BE2C (cell line): ENCODE results near the gene UBE2U.
"Not testable (repeated sequence)": the region's sequence is repeated elsewhere in the genome, so short reads cannot be mapped to it uniquely, and the experiment has no call there.

ENCODE experiments used
- DNase-seq: peaks from one replicate; pipeline ENCODE4 v3.0.0-alpha.2; 2020
- H3K27me3 ChIP-seq: fragments of 250-450 bp; sonication (Bioruptor Pico); 2 replicates; pipeline ENCODE4 v1.5.1; 2020; ENCODE audit warnings: mild to moderate bottlenecking
- H3K36me3 ChIP-seq: fragments of 250-450 bp; sonication (Bioruptor Pico); 2 replicates; pipeline ENCODE4 v1.5.1; 2020; ENCODE audit warnings: mild to moderate bottlenecking
- H3K4me1 ChIP-seq: fragments of 250-450 bp; sonication (Bioruptor Pico); 2 replicates; pipeline ENCODE4 v1.5.1; 2020
- H3K4me3 ChIP-seq: 2 replicates; pipeline ENCODE4 v1.5.1; 2011; ENCODE audit warnings: low read depth, low read length
- H3K9me3 ChIP-seq: fragments of 250-450 bp; sonication (Bioruptor Pico); 2 replicates; pipeline ENCODE4 v1.5.1; 2020
- TF ChIP-seq, protein P1 (sequence below): IDR thresholded peaks from 2 replicates; pipeline ENCODE4 v1.5.1; 2012; ENCODE audit warnings: mild to moderate bottlenecking, low read depth, low read length

The UBE2U gene

GRCh38 chr1:64212031-64212430 lies 8.6 kb downstream of the UBE2U start:
- Histone ChIP-seq H3K4me1 (no peaks in the 10 kb centered on the region), H3K36me3 (no peaks in the 10 kb centered on the region), H3K4me3 (no peak overlapping the region), H3K9me3 (no peaks in the 10 kb centered on the region), H3K27me3 (no peaks in the 10 kb centered on the region)
- DNase-seq: no peak
- TF ChIP-seq, protein P1, sequence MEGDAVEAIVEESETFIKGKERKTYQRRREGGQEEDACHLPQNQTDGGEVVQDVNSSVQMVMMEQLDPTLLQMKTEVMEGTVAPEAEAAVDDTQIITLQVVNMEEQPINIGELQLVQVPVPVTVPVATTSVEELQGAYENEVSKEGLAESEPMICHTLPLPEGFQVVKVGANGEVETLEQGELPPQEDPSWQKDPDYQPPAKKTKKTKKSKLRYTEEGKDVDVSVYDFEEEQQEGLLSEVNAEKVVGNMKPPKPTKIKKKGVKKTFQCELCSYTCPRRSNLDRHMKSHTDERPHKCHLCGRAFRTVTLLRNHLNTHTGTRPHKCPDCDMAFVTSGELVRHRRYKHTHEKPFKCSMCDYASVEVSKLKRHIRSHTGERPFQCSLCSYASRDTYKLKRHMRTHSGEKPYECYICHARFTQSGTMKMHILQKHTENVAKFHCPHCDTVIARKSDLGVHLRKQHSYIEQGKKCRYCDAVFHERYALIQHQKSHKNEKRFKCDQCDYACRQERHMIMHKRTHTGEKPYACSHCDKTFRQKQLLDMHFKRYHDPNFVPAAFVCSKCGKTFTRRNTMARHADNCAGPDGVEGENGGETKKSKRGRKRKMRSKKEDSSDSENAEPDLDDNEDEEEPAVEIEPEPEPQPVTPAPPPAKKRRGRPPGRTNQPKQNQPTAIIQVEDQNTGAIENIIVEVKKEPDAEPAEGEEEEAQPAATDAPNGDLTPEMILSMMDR: no peak

- no peaks in the 10 kb centered on the region for H3K9me3 ChIP-seq
- H3K36me3 ChIP-seq: no peaks in the 10 kb centered on the region
- no peak overlapping the region for H3K4me3 ChIP-seq
- no peak for DNase-seq
- TF ChIP-seq, protein P1: no peak
- H3K4me1 ChIP-seq: no peaks in the 10 kb centered on the region
- no peaks in the 10 kb centered on the region for H3K27me3 ChIP-seq
Measured at GRCh38 chr1:64215576-64215975, 12.2 kb downstream of the UBE2U start.

- H3K4me3 ChIP-seq: no peak overlapping the region
- TF ChIP-seq, protein P1: no peak
- no peaks in the 10 kb centered on the region for H3K9me3 ChIP-seq
- no peaks in the 10 kb centered on the region for H3K36me3 ChIP-seq
- DNase-seq: no peak
- no peaks in the 10 kb centered on the region for H3K27me3 ChIP-seq
- H3K4me1 ChIP-seq: no peaks in the 10 kb centered on the region
Measured at GRCh38 chr1:64220241-64220640, 16.8 kb downstream of the UBE2U start.

GRCh38 chr1:64223329-64224151 lies 20.1 kb downstream of the UBE2U start:
- Histone ChIP-seq H3K4me1 (no peaks in the 10 kb centered on the region), H3K27me3 (no peaks in the 10 kb centered on the region), H3K4me3 (no peak overlapping the region), H3K36me3 (no peaks in the 10 kb centered on the region), H3K9me3 (no peaks in the 10 kb centered on the region)
- DNase-seq: no peak
- TF ChIP-seq, protein P1: no peak

- not testable (repeated sequence) for DNase-seq, H3K36me3 ChIP-seq, H3K4me1 ChIP-seq, H3K9me3 ChIP-seq, H3K27me3 ChIP-seq, H3K4me3 ChIP-seq
Measured at GRCh38 chr1:64224236-64224635, 20.8 kb downstream of the UBE2U start.

GRCh38 chr1:64228167-64228957 lies 24.9 kb downstream of the UBE2U start:
- TF ChIP-seq, protein P1: no peak
- no peak for DNase-seq

More at GRCh38 chr1:64228167-64228957, 24.9 kb downstream of the UBE2U start:
- H3K36me3 ChIP-seq: no peaks in the 10 kb centered on the region
- no peak overlapping the region for H3K4me3 ChIP-seq
- H3K4me1 ChIP-seq: no peaks in the 10 kb centered on the region; the same call in 1 of the 2 replicates
- no peaks in the 10 kb centered on the region for H3K9me3 ChIP-seq
- H3K27me3 ChIP-seq: no peaks in the 10 kb centered on the region
